T-cell (primary cell): Measurements from ENCODE around the gene FAM163B. TPM values are rescaled to one million over a fixed set of nuclear protein-coding genes. Genes with fewer than 3 reads are reported as not detected.
A peak's percentile ranks its signal among the peaks of the same experiment; 100 is the strongest.

Source experiments
- ATAC-seq, 4 experiments: fragments of 200-7000 bp in 3 of 4; fragments of 150-1000 bp in 1 of 4; cut with Tn5 transposase; replicated peaks in 1 of 4; 1 replicate in 3 of 4; 2 replicates in 1 of 4; pipeline ENCODE4 v1.10.0; 2021; ENCODE audit warnings: moderate library complexity in 3 of 4, mild to moderate bottlenecking in 2 of 4, moderate number of reproducible peaks in 1 of 4
- CTCF ChIA-PET, 2 donors: fragments of 300-600 bp; sonication (Branson Sonifier 250); formaldehyde crosslinking; loops; one replicate each; lab custom pipeline; 2022; ENCODE audit warnings: antibody characterized with exemption in 2 of 2; lab: Charles Lee
- POLR2A ChIA-PET, 2 donors: fragments of 300-600 bp; sonication (Branson Sonifier 250); formaldehyde crosslinking; loops; one replicate each; lab custom pipeline; 2022; ENCODE audit warnings: antibody characterized with exemption in 2 of 2; lab: Charles Lee
- DNase-seq, 35 experiments: peaks; one replicate each; pipeline versions ENCODE4 v3.0.0 to v3.0.0-alpha.2; 2013 to 2023
- H3K27ac ChIP-seq: one replicate; pipeline ENCODE4 v1.5.1; 2013; ENCODE audit warnings: low read length
- H3K27me3 ChIP-seq, 2 experiments: replicated peaks in 1 of 2; 1 replicate in 1 of 2; 2 replicates in 1 of 2; pipeline versions ENCODE4 v1.6.1 to v1.7.0; 2013; ENCODE audit warnings: low read length in 1 of 2, mixed read lengths in 1 of 2; ENCODE audit not compliant: control insufficient read depth in 2 of 2, insufficient read depth in 2 of 2; ENCODE audit errors: extremely low read depth in 1 of 2
- H3K36me3 ChIP-seq, 2 donors: 1 replicate in 1 of 2; 2 replicates in 1 of 2; pipeline versions ENCODE4 v1.6.1 to v1.7.0; 2013; ENCODE audit warnings: low read length in 1 of 2; ENCODE audit not compliant: control insufficient read depth in 2 of 2, insufficient read depth in 1 of 2; ENCODE audit errors: extremely low read depth in 1 of 2
- H3K4me1 ChIP-seq, 2 experiments: 1 replicate in 1 of 2; 2 replicates in 1 of 2; pipeline versions ENCODE4 v1.6.1 to v1.7.0; 2013; ENCODE audit warnings: low read length in 2 of 2, mixed read lengths in 1 of 2; ENCODE audit not compliant: insufficient read depth in 2 of 2, control insufficient read depth in 1 of 2; ENCODE audit errors: extremely low read depth in 1 of 2
- H3K4me3 ChIP-seq, 2 donors: 1 replicate in 1 of 2; 2 replicates in 1 of 2; pipeline versions ENCODE4 v1.5.1 to v1.7.0; 2013; ENCODE audit warnings: mild to moderate bottlenecking in 2 of 2, low read length in 1 of 2, moderate library complexity in 1 of 2; ENCODE audit not compliant: control insufficient read depth in 1 of 2; ENCODE audit errors: extremely low read depth in 1 of 2
- H3K9me3 ChIP-seq: 2 replicates; pipeline ENCODE4 v1.7.0; 2013
- H3K27ac Mint-ChIP-seq, 2 donors: one replicate each; pipeline ENCODE4 v1.8.0; 2020 to 2021; ENCODE audit warnings: mild to moderate bottlenecking in 2 of 2, mixed read lengths in 2 of 2
- H3K27me3 Mint-ChIP-seq, 2 donors: one replicate each; pipeline ENCODE4 v1.8.0; 2021 to 2022; ENCODE audit warnings: mixed read lengths in 2 of 2
- H3K36me3 Mint-ChIP-seq: one replicate; pipeline ENCODE4 v1.8.0; 2021; ENCODE audit warnings: mixed read lengths
- H3K4me1 Mint-ChIP-seq, 3 donors: one replicate each; pipeline ENCODE4 v1.8.0; 2020 to 2022; ENCODE audit warnings: mixed read lengths in 3 of 3, mild to moderate bottlenecking in 1 of 3
- H3K4me3 Mint-ChIP-seq, 3 donors: one replicate each; pipeline ENCODE4 v1.8.0; 2020 to 2022; ENCODE audit warnings: mild to moderate bottlenecking in 3 of 3, mixed read lengths in 3 of 3, moderate library complexity in 3 of 3
- H3K9me3 Mint-ChIP-seq, 3 donors: one replicate each; pipeline ENCODE4 v1.8.0; 2020 to 2022; ENCODE audit warnings: mixed read lengths in 3 of 3
- WGBS: methylation state at CpG from one replicate; pipeline ENCODE4 v1.1.5; 2013; ENCODE audit warnings: missing lambda C conversion rate; ENCODE audit not compliant: insufficient coverage; 5-methylcytosine and 5-hydroxymethylcytosine counted together
- total RNA-seq, 35 experiments: library from RNA in 6 of 35; stranded (reverse) in 6 of 35; fragments of 120-200 nt in 1 of 35; gene quantifications; one replicate each; pipeline versions ENCODE4 v1.2.1 to v1.2.4 and lab custom pipeline; 2013 to 2026

The FAM163B gene
- total RNA-seq, 5 donors from 2014 or later (not counting 1 experiment from before 2014, with no cell fraction given) = not detected

DNA sequence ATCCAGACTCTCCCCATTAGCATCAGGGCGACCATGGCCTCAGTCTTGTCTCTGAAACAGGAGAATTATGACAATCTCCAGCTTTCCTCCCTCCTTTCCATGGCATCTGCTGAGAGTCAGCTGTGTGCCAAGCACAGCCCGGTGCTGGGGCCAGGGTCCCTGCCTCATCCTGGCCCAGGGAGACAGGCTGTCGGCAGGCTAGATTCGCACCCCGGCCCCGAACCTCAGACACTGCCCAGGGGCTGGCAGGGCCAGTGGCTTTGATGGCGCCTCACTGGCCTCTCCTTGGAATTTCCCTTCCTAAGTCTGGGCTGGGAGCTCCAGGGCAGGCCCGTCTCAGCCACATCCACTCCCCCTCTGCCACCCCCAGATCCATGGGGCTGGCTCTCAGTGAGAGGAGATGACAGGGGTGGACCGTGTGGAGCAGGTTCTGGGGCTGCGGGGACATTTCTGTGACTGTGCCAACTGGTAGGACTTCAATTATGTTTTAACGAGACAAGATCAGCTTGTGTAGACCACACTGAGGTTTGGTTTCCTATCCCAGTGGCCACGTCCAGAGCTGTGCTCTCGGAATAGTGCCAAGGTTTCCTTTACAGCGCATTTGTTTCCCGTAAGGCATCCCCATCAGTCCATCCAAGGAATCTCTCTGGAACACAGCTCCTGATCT is 15.5 kb downstream of the FAM163B start:
- no peak for ATAC-seq
- Histone ChIP-seq H3K36me3 (no peaks in the 10 kb centered on the region), H3K9me3 (no peaks in the 10 kb centered on the region), H3K4me1 (no peaks in the 10 kb centered on the region), H3K27ac (no peak overlapping the region), H3K4me3 (no peak overlapping the region), H3K27me3 (peaks cover 0 to 58% of the 10 kb centered on the region in 2 experiments)
- DNase-seq = no peak
- Mint-ChIP-seq H3K36me3 (peaks cover 3% of the 10 kb centered on the region), H3K27ac (no peak overlapping the region), H3K4me3 (no peak overlapping the region), H3K4me1 (no peaks in the 10 kb centered on the region), H3K9me3 (peaks cover 7 to 16% (median 8%) of the 10 kb centered on the region in 3 donors), H3K27me3 (peaks cover 4 to 7% of the 10 kb centered on the region in 2 donors)
- WGBS = 78% methylated on average over 13 of the region's 15 CpGs
- ChIA-PET POLR2A (no interaction called here), CTCF (no interaction called here)

DNA sequence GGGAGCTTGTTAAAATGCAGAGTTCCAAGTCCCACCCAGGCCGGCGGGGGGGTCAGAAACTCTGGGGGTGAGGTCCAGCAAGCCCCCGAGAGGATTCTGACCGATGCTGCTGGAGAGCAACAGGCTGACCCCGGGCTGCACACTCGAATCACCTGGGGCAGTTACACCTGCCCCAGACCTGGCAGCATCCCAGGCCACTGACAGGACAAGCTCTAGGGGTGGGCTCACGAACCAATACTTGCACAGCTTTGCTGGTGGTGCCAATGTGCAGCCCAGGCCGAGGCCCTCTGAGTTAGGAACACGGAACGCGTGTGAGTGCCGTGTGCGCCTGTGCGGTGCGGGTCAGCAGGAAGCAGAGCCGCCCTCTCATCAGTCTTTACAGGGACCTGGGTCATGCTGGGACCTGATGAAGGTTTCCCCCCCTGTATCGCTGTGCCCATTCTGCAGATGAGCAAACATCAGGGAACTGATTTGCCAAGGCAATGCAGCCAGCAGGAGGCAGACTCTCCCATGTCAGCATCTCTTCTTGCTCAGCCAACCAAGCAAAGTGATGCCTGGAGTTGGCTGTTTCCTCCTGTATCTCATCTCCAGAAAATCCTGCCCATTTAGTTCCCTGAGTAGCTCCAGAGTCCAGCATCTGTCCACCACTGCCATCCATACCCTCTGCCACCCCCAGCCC is 16.3 kb downstream of the FAM163B start:
- Histone ChIP-seq H3K27ac (no peak overlapping the region), H3K36me3 (no peaks in the 10 kb centered on the region), H3K9me3 (no peaks in the 10 kb centered on the region), H3K4me1 (no peaks in the 10 kb centered on the region), H3K27me3 (peaks cover 0 to 55% of the 10 kb centered on the region in 2 experiments), H3K4me3 (no peak overlapping the region)
- ATAC-seq (no peak), DNase-seq (peak in 4 of 35 experiments; percentile 6 to 41 (median 11))
- Mint-ChIP-seq H3K9me3 (peaks cover 6 to 11% (median 8%) of the 10 kb centered on the region in 3 donors), H3K27ac (no peak overlapping the region), H3K4me3 (no peak overlapping the region), H3K27me3 (peaks cover 4 to 7% of the 10 kb centered on the region in 2 donors), H3K36me3 (peaks cover 3% of the 10 kb centered on the region), H3K4me1 (no peaks in the 10 kb centered on the region)
- ChIA-PET POLR2A (no interaction called here), CTCF (no interaction called here)
- WGBS = 86% methylated on average over 16 of the region's 17 CpGs

DNA sequence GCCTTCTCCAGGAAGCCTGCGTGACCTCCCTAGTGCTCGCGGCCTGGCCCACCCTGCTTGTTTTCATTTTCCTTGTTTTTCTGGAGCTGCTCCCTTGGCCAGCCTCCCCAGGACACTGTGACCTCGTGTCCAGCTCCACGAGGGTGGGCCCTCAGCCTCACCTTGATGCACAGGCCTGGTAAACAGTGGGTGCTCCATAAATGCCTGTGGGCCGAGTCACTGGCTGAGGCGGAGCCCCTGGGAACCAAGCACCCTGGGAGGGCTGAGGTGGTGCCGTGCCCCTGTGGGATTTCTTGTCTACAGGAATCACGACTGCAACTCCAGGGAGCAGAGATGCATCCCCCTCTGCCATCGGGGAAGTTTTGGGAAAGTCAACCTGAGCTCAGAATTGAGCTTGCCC is 17.2 kb downstream of the FAM163B start:
- Mint-ChIP-seq H3K27ac (no peak overlapping the region), H3K9me3 (peaks cover 2% of the 10 kb centered on the region in 3 donors), H3K4me1 (no peaks in the 10 kb centered on the region), H3K36me3 (no peaks in the 10 kb centered on the region), H3K4me3 (no peak overlapping the region), H3K27me3 (peaks cover 4 to 7% of the 10 kb centered on the region in 2 donors)
- POLR2A ChIA-PET = no interaction called here
- no peak for ATAC-seq
- 78% methylated on average over 10 of the region's 10 CpGs for WGBS
- CTCF ChIA-PET = no interaction called here
- Histone ChIP-seq H3K27ac (no peak overlapping the region), H3K4me1 (no peaks in the 10 kb centered on the region), H3K4me3 (no peak overlapping the region), H3K36me3 (no peaks in the 10 kb centered on the region), H3K27me3 (peaks cover 0 to 61% of the 10 kb centered on the region in 2 experiments), H3K9me3 (no peaks in the 10 kb centered on the region)
- no peak for DNase-seq

GRCh38 chr9:133591116-133591910 is 17.9 kb downstream of the FAM163B start:
- H3K9me3 ChIP-seq = no peaks in the 10 kb centered on the region
- no peaks in the 10 kb centered on the region for H3K36me3 Mint-ChIP-seq
- POLR2A ChIA-PET = no interaction called here

GRCh38 chr9:133590231-133590855 is 18.8 kb downstream of the FAM163B start:
- Histone ChIP-seq H3K4me3 (no peak overlapping the region), H3K27me3 (peaks cover 0 to 66% of the 10 kb centered on the region in 2 experiments), H3K4me1 (peaks cover 3 to 7% of the 10 kb centered on the region in 2 experiments), H3K27ac (no peak overlapping the region), H3K9me3 (no peaks in the 10 kb centered on the region), H3K36me3 (no peaks in the 10 kb centered on the region)
- POLR2A ChIA-PET = no interaction called here
- Mint-ChIP-seq H3K4me1 (peaks cover 0 to 3% (median 3%) of the 10 kb centered on the region in 3 donors), H3K27me3 (peaks cover 2 to 12% of the 10 kb centered on the region in 2 donors), H3K4me3 (no peak overlapping the region), H3K9me3 (no peaks in the 10 kb centered on the region), H3K36me3 (no peaks in the 10 kb centered on the region), H3K27ac (no peak overlapping the region)
- no peak for ATAC-seq
- CTCF ChIA-PET = interaction anchor here in 1 of 2 donors (0.6 to 1.7 kb wide), 2 partner anchors 15 to 426 kb away, joined by 3 read pairs; no protein-coding TSS in a partner anchor
- WGBS = 81% methylated on average over 19 of the region's 20 CpGs
- DNase-seq = no peak

More at GRCh38 chr9:133591116-133591910, 17.9 kb downstream of the FAM163B start:
- no peak for ATAC-seq
- H3K27me3 ChIP-seq = peaks cover 0 to 65% of the 10 kb centered on the region in 2 experiments
- DNase-seq = no peak
- no peaks in the 10 kb centered on the region for H3K36me3 ChIP-seq
- Mint-ChIP-seq H3K9me3 (no peaks in the 10 kb centered on the region), H3K27me3 (peaks cover 4 to 7% of the 10 kb centered on the region in 2 donors), H3K27ac (no peak overlapping the region), H3K4me3 (no peak overlapping the region), H3K4me1 (no peaks in the 10 kb centered on the region)
- H3K4me3 ChIP-seq = no peak overlapping the region
- no peaks in the 10 kb centered on the region for H3K4me1 ChIP-seq
- WGBS = 88% methylated on average over 14 of the region's 17 CpGs
- CTCF ChIA-PET = no interaction called here
- no peak overlapping the region for H3K27ac ChIP-seq
